HG03196 (cell line): ENCODE measurements around the gene ZNF235.
"Not testable (repeated sequence)": the region's sequence is repeated elsewhere in the genome, so short reads cannot be mapped to it uniquely, and the experiment has no call there.

ENCODE experiments used
- ATAC-seq: cut with Tn5 transposase; IDR thresholded peaks from one replicate; pipeline ENCODE4 v1.9.1; 2021; ENCODE audit not compliant: unreplicated experiment

Gene ZNF235

DNA sequence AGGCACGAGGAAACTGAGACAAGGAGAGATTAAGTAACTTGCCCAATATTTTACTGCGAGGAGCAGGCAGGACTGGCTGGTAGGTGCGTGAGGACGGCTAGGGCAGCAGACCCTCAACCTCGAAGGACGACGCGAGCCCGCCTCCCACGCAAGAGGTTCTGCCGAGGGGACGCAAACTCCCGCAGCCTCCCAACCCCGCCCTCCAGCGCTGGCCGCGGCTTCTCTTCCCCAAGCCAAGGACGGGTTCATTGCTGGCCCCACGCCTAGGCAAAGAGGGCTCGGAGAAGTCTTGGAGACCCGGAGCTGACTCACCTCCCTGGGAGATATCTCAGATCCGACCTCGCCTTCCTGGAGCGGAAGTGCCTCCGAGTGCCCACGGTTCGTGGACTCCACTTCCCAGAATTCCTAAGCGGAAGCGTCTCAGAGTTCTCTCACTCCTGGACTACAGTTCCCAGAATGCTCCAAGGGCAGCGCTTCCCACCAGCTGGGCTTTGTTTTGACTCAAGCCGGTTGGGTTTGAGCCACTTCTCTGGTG lies at the start of gene ZNF235:
TSS of gene ZNF235 (minus strand) at position 367 of the 535 bp plus-strand sequence. CDS start 1,621 bp downstream, outside the sequence.
- peak; percentile 95 for ATAC-seq

DNA sequence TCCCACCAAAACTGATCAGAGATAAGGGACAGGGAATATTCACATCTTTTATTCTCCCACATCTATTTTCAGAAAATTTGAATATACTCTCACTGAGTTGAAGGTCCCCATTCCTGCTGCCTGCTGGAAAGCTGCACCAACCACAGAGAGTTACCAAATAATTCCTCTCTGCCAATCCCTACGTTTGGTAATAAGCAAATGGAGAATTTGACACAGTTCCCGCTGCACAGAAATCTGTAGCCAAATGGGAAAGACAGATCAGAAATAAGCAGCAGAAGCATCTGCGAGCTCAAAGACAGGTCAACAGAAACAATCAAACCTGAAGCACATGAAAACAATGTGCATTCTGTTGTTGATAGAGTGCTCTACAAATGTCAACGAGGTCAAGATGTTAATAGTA lies 41.7 kb upstream of the ZNF235 start:
- no peak for ATAC-seq

DNA sequence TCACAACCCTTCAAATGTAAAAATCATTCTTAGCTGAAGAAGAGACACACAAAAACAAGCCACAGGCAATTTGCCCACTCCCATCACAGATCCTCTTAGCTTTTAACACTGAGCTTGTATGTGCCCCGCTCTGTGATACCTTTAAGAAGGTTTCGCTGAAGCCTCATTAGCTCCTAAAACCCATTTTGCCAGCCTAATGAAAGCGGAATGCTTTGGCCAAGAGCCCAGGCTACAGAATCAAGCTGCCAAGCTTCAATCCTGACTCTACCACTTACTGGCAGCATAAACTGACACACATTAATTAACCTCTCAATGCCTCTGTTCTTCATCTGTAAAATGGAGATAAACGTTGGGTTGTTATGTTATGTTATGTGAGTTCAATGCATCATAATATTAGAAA lies 41.1 kb upstream of the ZNF235 start:
- ATAC-seq, result no peak

DNA sequence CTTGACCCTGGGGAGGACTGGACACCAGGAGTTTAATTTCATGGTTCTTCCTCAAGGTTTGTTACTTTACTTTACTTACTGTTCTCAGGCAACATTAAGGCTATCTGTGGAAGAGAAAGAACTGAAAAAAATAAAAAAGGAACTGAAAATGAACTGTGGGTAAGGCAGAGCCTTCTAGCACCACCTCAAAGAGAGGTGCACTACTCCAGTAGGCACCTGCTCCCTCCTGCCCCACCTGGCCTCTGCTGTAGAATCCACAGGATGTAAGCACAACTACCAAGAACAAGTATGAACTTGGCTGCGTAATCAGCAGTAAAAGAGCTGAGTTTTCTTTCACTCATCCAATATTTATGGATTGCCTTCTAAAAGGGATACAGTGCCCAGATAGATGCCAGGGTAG lies 39.4 kb upstream of the ZNF235 start:
- ATAC-seq, result no peak

DNA sequence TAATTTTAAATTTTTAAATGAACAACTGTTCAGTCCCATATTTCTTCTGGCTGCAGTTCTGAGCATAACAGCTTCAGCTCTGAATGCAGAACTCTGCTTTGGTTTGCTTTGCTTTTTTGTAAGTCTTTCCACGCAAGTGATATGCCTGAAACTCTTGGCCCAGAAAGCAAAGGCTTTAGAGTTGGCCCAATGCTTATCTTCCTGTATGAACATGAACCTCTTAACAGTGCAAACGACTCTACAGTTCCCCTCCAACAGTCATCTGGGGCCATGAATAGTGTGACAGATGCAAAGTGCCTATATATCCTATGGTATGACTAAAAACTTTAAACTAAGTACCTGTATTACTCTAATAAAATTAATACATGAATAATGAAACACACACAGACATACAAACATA lies 37.0 kb upstream of the ZNF235 start:
- no peak for ATAC-seq

DNA sequence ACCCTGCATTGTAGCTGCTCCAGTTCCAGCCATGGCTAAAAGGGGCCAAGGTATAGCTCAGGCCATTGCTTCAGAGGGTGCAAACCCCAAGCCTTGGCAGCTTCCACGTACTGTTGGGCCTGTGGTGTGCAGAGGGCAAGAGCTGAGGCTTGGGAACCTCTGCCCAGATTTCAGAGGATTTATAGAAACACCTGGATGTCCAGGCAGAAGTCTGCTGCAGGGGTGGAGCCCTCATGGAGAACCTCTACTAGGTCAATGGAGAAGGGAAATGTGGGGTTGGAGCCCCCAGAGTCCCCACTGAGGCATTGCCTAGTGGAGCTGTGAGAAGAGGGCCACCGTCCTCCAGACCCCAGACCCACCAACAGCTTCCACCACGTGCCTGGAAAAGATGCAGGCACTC lies 29.8 kb upstream of the ZNF235 start:
- ATAC-seq, result not testable (repeated sequence)

DNA sequence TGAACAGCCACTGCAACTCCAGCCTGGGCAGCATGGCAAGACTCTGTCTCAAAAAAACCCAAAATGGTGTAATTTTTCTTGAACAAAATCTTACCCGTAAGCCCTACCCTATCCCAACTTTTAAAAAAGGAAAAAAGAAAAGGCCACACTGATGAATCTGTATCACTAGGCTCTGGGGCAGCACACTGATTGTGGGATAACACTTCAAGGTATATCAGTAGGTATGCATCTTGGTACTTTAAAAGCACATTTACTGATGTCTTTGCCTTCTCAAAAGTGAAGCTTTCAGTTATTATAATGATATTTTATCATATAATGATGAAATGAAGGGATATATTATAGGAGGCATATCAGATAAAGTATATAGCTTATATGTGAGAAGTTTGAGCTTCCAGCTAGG lies 27.3 kb upstream of the ZNF235 start:
- ATAC-seq, result no peak

DNA sequence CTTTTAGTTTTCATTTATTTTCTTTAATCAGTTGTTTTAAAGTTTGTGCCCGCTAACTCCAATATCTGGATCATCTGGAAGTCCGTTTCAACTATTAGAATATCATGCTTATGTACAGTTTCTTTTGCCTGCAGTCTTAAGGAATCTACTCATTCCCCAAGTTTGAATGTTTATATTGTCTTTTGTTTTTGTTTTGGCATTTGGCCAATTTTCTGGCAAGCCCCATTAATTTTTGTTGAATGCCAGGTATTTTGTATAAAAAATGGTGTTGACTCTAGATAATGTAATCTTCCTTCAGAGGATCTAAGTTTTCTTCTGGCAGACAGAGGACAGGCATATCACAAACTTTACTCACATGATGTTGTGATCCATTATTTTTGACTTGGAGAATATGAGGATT lies 11.1 kb upstream of the ZNF235 start:
- ATAC-seq, result no peak

DNA sequence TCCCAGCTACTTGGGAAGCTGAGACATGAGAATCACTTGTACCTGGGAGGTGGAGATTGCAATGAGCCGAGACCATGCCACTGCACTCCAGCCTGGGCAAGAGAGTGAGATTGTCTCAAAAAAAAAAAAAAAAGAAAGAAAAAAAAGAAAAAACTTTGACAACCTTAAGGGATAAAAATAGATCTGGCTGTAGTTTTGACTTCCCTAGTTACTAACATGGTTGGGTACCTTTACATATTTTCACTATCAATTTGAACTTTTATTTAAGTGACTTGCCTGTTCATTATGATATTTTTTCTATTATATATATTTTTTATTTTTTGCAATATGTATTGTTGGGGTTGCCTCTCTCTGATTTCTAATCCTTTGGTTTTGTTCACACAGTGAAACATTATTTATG lies 8.4 kb upstream of the ZNF235 start:
- no peak for ATAC-seq

DNA sequence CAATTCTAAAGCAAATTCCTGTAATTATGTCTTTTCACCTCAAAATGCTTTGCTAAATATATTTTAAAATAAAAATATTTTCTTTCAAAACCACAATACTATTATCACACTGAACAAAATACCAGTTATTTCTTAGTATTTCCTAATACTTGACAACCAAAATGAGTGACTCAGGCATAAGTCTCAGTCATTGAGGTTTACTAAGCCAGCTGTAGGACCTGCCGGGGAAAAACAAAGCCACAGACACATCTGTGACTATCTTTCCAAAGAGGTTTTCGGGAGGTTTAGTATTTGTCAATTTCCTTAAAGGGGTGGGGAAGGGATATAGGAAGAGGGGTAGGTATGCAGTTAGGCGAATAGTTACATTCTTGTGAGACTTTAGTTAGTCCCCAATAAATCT lies 3.2 kb upstream of the ZNF235 start:
- no peak for ATAC-seq

DNA sequence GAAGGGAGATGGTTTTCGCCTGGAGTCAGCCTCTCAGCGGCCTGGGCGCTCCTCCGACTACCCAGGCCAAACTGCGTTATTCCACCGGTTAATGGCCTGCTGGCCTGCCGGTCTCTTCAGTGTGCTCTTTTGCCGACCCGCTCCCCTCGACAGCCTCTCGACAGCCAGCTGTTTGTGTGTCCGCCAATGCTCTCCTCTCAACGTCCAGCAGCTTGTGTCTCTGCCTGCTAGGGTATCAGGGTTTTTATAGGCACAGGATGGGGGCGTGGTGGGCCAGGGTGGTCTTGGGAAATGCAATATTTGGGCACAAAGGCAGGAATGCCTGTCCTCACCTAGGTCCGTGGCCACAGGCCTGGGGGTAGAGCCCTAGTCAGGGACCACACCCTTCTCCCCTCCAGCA lies 1.5 kb upstream of the ZNF235 start:
- ATAC-seq, result no peak

DNA sequence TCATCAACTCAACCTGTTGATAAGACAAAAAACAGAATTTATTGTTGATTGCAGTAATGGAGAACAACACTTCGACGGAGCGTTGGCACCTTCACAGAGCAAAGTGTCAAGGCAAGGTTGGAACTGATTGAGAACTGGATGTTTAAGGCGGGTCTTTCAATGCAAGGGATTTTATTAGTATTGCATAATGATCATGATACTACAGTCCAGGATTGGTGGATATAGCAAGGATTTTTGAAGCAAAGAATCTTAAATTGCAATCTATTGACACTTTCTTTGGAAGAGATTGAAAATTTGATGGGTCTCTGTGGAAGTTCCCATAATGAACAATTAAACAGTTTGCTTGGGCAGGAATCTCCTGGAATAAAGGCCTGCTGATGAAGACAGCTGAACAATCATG lies 632 bp upstream of the ZNF235 start:
- ATAC-seq, result no peak

DNA sequence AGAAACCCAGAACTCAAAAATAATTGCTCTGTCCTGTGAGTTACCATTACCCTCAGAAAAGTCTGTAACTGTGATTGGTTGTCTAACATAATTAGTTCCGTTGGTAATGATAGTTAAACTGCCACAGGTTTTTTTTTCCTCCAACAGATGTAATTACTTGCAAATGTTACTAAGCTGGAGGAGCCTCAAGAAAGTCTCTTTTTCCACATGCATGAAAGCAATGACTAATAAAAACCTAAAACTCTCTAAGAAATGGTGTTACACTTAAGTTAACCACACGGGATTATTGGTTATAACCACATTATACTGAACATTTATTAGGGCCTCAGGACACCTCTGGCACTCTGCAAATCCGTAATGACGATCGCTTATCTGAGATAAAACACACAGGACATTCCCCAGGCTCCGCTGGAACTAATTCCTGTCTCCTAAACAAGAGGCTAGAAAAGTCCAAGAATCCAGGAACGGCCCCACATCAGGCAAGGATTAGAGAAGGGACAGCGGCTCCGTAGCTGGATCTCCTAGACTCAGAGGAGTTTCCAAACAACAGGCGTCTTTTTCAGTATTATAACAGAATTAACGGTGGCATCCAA lies 753 bp downstream of the ZNF235 start:
- ATAC-seq, result no peak

DNA sequence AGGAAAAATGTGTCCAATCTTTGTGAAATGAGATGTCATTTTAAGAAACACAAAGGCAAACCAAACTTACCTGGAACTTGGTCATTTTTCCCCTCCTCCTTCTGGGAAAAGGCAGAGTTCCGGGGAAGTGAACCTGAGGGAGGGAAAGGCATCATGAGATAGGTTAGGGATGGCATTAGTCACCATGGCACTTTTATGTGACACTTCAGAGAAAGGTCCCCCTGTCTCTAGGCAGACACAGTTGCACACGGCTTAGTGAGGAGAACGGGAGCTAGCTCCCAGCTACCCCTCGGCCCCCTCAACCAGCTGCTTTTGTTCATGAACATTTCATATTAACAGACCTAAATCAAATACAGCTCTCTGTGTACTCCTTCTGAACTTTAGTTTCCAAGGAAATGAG lies 1.5 kb downstream of the ZNF235 start:
- ATAC-seq, result no peak

DNA sequence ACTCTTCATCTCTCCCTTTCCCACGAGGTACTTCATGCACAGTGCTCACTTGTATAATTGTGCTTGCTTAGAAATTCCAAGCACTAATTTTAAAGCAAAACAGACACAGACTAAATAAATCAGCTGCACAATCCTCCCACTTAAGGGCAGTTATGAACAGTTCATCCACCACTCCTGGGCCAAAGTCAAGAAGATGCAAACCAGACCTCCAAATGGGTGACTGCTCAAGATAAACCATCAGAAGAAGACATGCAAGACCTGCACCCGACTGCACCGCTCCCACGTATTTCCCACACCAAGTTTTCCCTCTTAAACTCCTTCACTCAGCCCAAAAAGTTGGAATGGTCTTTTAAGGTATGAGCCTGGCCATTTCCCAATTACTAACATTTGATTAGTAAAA lies 19.9 kb downstream of the ZNF235 start:
- no peak for ATAC-seq

DNA sequence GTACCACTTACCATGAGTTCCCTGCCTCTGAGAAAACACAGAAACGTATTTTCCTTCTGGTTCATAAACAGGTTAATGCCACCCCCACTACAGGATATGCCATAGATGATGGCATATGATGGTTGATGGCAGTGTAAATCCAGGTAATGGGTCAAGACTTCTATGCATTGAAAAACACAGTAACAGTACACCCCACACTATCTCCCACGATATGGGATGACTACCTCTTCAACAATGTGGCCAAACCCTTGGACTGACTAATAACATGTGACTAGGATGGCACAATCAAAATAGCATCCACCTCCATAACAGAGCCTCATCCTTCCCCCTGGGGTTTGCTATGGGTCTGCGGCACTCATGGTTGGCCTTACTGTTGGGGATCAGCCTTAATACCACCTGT lies 22.0 kb downstream of the ZNF235 start:
- no peak for ATAC-seq

DNA sequence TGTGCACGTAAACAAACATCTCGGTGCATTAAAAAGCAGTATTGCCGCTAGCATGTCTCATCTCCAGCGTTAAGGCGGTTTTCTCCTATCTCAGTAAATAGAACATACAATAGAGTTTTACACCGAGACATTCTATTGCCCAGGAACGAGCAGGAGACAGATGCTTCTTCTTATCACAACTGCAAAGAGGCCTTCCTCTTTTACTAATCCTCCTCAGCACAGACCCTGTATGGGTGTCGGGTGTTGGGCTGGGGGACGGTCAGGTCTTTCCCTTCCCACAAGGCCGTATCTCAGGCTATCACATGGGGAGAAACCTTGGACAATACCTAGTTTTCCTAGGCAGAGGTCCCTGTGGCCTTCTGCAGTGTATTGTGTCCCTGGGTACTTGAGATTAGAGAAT lies 23.9 kb downstream of the ZNF235 start:
- ATAC-seq, result no peak

DNA sequence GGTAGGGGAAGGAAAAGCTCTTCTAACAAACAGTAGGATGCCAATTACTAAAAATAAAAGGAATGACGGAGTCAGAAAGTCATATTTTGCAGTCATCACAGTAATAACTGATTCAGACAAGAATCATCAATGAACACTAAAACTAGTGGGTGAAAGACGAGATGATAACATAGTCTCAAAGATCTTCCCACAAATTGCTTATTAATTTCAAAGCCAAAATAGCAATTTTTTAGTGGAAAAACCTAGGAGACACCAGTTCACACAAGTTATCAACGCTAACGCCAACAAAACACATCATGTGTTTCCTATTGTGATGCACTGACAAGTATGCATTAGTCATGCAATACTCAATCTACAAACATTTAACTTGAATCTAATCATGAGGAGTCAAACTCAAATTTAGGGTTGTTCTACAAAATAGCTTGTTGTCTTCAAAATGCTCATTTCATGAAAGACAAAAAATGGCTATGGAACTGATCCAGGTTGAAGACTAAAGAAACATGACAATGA lies 26.6 kb downstream of the ZNF235 start:
- ATAC-seq, result no peak

DNA sequence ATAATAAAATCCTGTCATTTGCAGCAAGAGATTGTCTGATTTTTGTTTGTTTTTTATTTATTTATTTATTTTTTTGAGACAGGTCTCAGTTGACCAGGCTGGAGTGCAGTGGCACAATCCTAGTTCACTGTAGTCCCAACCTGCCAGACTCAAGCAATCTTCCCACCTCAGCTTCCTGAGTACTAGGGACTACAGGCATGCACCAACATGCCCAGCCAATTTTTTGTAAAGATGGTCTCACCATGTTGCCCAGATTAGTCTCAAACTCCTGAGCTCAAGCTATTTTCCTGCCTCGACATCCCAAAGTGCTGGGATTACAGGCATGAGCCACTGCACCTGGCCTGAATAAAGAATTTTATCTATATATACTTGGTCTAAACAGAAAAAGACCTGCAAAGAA lies 27.5 kb downstream of the ZNF235 start:
- no peak for ATAC-seq

DNA sequence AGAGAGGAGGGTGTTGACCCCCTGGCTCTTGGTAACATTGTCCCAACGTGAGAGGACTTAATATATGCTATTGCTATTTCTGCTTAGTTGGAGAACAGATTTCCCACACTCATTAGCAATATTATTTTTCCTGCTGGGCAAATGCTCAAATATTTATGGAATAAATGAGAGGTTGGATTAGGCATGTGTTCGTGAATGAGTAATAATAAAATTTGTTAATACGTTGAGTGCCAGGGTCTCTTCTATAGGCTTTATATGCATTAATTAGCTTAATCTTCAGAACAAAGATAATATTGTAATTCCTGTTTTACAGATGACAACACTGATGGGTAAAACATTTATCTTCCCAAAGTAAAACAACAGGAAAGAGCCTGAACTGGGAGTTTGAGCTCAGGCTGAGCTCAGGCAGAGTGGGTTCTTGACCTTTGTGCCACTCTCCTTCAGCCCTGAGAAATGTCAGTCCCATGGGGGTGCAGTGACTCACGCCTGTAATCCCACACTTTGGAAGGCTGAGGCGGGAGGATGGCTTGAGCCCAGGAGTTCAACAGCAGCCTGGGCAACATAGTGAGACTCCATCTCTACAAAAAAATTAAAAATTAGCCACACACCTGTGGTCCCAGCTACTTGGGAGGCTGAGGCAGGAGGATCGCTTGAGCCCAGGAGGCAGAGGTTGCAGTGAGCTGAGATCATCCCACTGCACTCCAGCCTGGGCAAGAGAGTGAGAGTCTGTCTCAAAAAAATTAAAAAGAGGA lies 44.0 kb downstream of the ZNF235 start:
- ATAC-seq, result no peak

DNA sequence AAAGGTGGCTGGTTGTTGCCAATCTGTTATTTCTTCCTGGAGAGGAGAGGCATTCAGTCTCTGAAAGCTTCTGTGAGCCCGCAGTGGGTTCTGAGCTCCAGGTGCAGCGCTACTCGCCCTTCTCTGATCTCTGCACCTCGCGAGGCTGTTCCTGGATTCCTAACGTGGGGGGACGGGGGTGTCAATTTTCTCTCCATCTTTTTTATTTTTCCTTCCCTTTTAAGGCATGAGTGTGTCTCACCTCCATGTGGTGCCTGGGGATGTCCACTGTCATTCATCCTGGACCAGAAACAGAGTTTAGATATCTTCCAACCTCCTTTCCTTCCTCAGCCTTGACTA lies 44.5 kb downstream of the ZNF235 start:
- no peak for ATAC-seq

DNA sequence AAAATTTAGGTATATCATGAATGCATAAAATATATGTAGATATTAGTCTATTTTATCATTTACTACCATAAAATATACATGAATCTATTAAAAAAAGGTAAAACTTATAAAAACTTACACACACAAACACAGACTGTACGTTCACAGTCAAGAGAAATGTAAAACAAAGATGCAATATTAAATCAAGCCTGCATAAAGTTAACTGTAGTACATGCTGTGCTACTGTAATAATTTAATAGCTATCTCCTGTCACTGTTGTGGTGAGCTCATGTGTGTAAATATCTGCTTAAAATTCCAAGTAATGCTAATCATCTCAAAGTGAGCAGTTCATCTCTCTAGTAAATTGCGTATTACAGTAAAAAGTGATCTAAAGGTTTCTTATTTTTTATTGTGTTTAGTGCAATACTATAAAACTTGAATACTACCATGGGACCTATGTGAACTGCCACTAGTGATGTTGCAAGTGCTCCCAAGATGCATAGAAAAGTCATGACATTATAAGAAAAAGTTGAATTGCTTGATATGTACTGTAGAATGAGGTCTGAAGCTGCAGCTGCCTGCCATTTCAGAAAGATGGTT lies 45.9 kb downstream of the ZNF235 start:
- ATAC-seq, result no peak
